GM10266 (cell line): Measurements from ENCODE around the gene CARD11.
"Not testable (repeated sequence)": the region's sequence is repeated elsewhere in the genome, so short reads cannot be mapped to it uniquely, and the experiment has no call there.

Source experiments
- DNase-seq: peaks from one replicate; pipeline ENCODE4 v3.0.0; 2012; ENCODE audit errors: extremely low spot score
- CTCF ChIP-seq: IDR thresholded peaks from 2 replicates; pipeline ENCODE4 v1.5.1; 2012; ENCODE audit warnings: mild to moderate bottlenecking, low read depth; ENCODE audit not compliant: control insufficient read depth, insufficient read depth; ENCODE audit errors: missing control alignments

The CARD11 gene

GRCh38 chr7:3021825-3022224, 21.8 kb downstream of the CARD11 start:
- no peak for TF ChIP-seq CTCF
- DNase-seq: no peak

GRCh38 chr7:3021224-3021623, 22.4 kb downstream of the CARD11 start:
- DNase-seq: not testable (repeated sequence)

GRCh38 chr7:3020416-3020815, 23.3 kb downstream of the CARD11 start:
- no peak for TF ChIP-seq CTCF
- no peak for DNase-seq

GRCh38 chr7:3019801-3020200, 23.9 kb downstream of the CARD11 start:
- no peak for DNase-seq
- no peak for TF ChIP-seq CTCF

- no peak for TF ChIP-seq CTCF
- no peak for DNase-seq
Observed at GRCh38 chr7:3013975-3014792, 29.5 kb downstream of the CARD11 start.

GRCh38 chr7:3011211-3011852, 32.3 kb downstream of the CARD11 start:
- TF ChIP-seq CTCF: no peak
- DNase-seq: no peak

GRCh38 chr7:3010161-3010560, 33.5 kb downstream of the CARD11 start:
- no peak for TF ChIP-seq CTCF
- DNase-seq: no peak

- no peak for TF ChIP-seq CTCF
- DNase-seq: no peak
Observed at GRCh38 chr7:3009086-3009485, 34.6 kb downstream of the CARD11 start.
